ENCODE results near the gene SNX4. TPM values are rescaled to one million over a fixed set of nuclear protein-coding genes. Genes with fewer than 3 reads are reported as not detected.

SNX4 gene
- 43.6 and 47.3 TPM in 2 replicates for total RNA-seq (2021)
- Bru-seq, nascent RNA = percentile 82 among the genes with signal in this experiment
- percentile 83 among the genes with signal in this experiment for BruChase-seq, experiment 1, labeled RNA remaining after a 2-hour chase
- BruChase-seq, experiment 2, labeled RNA remaining after a 6-hour chase = percentile 85 among the genes with signal in this experiment
- long read RNA-seq, transcript SNX4-201 (14 exons, 2,513 nt) = major isoform, 127 of 167 reads
- long read RNA-seq, partial matches to known transcripts = 15 of 167 reads
- long read RNA-seq, other reads (novel, unspliced or antisense) = 23 of 167 reads

DNA sequence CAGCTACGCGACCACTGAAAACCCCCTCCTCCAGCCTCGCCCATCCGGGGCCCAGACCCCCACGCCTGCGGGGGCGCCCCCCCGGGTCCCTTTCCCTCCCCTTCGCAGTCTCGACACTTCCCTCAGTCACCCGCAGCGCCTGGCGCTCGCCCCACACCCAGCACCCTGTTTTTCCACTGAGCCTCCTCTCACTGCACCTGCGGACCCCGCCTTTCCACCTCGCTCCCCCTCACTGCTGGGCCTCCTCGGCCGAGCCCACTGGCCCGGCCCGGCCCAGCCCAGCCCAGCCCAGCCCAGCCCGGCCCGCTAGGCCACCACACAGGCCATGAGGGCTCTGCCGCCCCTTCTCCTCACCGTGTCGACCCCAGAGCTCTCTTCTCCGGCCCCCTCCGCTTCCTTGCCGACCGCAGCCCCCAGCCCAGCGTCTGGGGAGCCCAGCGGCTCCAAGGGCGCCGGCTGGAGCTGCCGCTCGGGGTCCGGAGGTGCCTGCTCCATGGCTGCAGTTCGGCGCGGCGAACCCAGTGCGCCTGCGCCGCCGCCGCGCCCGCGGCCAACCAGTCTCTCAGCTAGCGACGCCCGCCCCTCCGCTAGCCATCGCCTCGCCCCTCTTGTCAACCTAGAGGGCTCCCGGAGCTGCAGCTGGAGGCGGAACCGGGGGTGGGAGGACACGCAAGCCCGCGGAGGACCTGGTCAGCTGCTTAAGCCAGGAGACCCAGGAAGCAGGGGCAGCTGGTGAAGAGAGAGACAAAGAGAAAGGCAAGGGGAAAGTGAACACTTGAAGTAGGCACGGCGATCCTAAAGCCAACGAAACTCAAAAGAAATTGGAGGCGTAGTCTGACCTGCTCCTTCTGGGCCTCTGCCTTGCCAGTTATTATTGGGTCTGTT lies at the start of gene SNX4:
TSS of gene SNX4 (minus strand) at position 525 of the 885 bp plus-strand sequence. CDS start at position 495, 30 bp downstream.
- POLR2A ChIA-PET (ENCODE audit: low non-redundant PET) = no interaction called here
- no TSS peak for BruUV-seq (replicated peaks)
- Histone ChIP-seq H3K27ac (ENCODE audit: low read depth, low read length, poor library complexity, severe bottlenecking) (peak within 1 kb of the TSS; percentile 96), H3K4me1 (ENCODE audit: insufficient read depth, low read length, poor library complexity, severe bottlenecking) (peaks cover 7% of the 10 kb centered on the region), H3K4me3 (ENCODE audit: low read depth, low read length, poor library complexity, severe bottlenecking) (peak within 1 kb of the TSS; percentile 99), H3K9me3 (ENCODE audit: low read depth, low read length, poor library complexity, severe bottlenecking) (no peaks in the 10 kb centered on the region), H3K36me3 (ENCODE audit: insufficient read depth, low read length, poor library complexity, severe bottlenecking) (peaks cover 6% of the 10 kb centered on the region), H3K27me3 (replicated peaks; ENCODE audit: insufficient read depth, low read depth, low read length, poor library complexity) (no peaks in the 10 kb centered on the region)
- intact Hi-C loops (cut with micrococcal nuclease; ENCODE audit: unreplicated experiment) = no loop called here
- no peak for TF ChIP-seq EZH2 (IDR thresholded peaks at IDR 0.05; ENCODE audit: borderline replicate concordance, low read depth, low read length, poor library complexity, severe bottlenecking)
- TF ChIP-seq, protein P1, sequence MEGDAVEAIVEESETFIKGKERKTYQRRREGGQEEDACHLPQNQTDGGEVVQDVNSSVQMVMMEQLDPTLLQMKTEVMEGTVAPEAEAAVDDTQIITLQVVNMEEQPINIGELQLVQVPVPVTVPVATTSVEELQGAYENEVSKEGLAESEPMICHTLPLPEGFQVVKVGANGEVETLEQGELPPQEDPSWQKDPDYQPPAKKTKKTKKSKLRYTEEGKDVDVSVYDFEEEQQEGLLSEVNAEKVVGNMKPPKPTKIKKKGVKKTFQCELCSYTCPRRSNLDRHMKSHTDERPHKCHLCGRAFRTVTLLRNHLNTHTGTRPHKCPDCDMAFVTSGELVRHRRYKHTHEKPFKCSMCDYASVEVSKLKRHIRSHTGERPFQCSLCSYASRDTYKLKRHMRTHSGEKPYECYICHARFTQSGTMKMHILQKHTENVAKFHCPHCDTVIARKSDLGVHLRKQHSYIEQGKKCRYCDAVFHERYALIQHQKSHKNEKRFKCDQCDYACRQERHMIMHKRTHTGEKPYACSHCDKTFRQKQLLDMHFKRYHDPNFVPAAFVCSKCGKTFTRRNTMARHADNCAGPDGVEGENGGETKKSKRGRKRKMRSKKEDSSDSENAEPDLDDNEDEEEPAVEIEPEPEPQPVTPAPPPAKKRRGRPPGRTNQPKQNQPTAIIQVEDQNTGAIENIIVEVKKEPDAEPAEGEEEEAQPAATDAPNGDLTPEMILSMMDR (conservative IDR thresholded peaks at IDR 0.05; ENCODE audit: low read depth, low read length) = no peak
- peak; percentile 93 for DNase-seq (ENCODE audit: low spot score)
- CTCF ChIA-PET = interaction anchor here (0.7 to 1.1 kb wide), 2 partner anchors 524 to 615 kb away, joined by 3 to 12 read pairs; no protein-coding TSS in a partner anchor

DNA sequence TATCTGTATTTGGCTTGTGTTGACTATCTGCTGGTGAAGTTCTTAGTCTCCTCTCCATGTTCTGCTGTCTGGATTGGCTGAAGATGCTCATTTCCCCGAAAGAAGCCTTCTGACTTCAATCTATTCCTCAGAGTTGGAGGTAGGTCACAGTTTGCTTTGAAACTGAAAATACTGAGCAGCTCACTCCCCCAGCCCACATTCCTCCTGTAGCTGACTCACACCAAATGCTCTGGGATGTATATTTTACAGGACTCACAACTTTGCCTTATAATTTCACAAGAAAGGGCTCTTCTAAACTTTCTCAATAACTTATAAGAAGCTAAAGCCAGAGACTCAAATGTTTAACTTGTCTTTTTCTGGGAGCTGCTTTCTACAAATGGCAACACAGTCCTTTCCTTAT lies 36.3 kb upstream of the SNX4 start:
- DNase-seq (ENCODE audit: low spot score) = no peak
- no peak for TF ChIP-seq EZH2 (IDR thresholded peaks at IDR 0.05; ENCODE audit: borderline replicate concordance, low read depth, low read length, poor library complexity, severe bottlenecking)
- TF ChIP-seq, protein P1 (conservative IDR thresholded peaks at IDR 0.05; ENCODE audit: low read depth, low read length) = no peak
- H3K4me3 ChIP-seq (ENCODE audit: low read depth, low read length, poor library complexity, severe bottlenecking) = no peak overlapping the region
- H3K9me3 ChIP-seq (ENCODE audit: low read depth, low read length, poor library complexity, severe bottlenecking) = no peaks in the 10 kb centered on the region
- CTCF ChIA-PET = no interaction called here
- no peaks in the 10 kb centered on the region for H3K4me1 ChIP-seq (ENCODE audit: insufficient read depth, low read length, poor library complexity, severe bottlenecking)
- POLR2A ChIA-PET (ENCODE audit: low non-redundant PET) = no interaction called here
- H3K27ac ChIP-seq (ENCODE audit: low read depth, low read length, poor library complexity, severe bottlenecking) = no peak overlapping the region
- BruUV-seq (replicated peaks) = no TSS peak
- H3K27me3 ChIP-seq (replicated peaks; ENCODE audit: insufficient read depth, low read depth, low read length, poor library complexity) = no peaks in the 10 kb centered on the region
- intact Hi-C loops (cut with micrococcal nuclease; ENCODE audit: unreplicated experiment) = no loop called here
- H3K36me3 ChIP-seq (ENCODE audit: insufficient read depth, low read length, poor library complexity, severe bottlenecking) = peaks cover 22% of the 10 kb centered on the region

DNA sequence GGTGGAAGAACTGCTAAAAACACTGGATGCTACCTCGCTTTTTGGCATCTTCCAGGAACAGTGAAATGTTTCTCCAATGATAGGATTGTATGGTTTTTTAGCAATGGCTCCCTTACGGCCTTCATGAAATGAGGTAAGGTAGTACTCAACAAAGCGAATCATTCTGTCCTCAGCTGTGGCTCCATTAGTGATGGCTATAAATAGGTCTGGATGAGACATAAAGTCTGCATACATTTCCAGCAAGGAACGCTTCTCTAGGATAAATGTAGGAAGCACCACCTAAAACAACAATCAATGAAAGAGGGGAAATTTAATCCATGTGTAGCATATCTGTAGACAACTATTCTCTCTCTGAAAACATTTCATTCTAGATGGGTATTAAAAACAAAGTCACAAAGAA lies 32.4 kb upstream of the SNX4 start:
- Histone ChIP-seq H3K9me3 (ENCODE audit: low read depth, low read length, poor library complexity, severe bottlenecking) (no peaks in the 10 kb centered on the region), H3K36me3 (ENCODE audit: insufficient read depth, low read length, poor library complexity, severe bottlenecking) (peaks cover 15% of the 10 kb centered on the region), H3K4me3 (ENCODE audit: low read depth, low read length, poor library complexity, severe bottlenecking) (no peak overlapping the region), H3K27ac (ENCODE audit: low read depth, low read length, poor library complexity, severe bottlenecking) (no peak overlapping the region), H3K27me3 (replicated peaks; ENCODE audit: insufficient read depth, low read depth, low read length, poor library complexity) (no peaks in the 10 kb centered on the region), H3K4me1 (ENCODE audit: insufficient read depth, low read length, poor library complexity, severe bottlenecking) (no peaks in the 10 kb centered on the region)
- intact Hi-C loops (cut with micrococcal nuclease; ENCODE audit: unreplicated experiment) = no loop called here
- ChIA-PET CTCF (no interaction called here), POLR2A (ENCODE audit: low non-redundant PET) (no interaction called here)
- DNase-seq (ENCODE audit: low spot score) = no peak
- no peak for TF ChIP-seq EZH2 (IDR thresholded peaks at IDR 0.05; ENCODE audit: borderline replicate concordance, low read depth, low read length, poor library complexity, severe bottlenecking)
- TF ChIP-seq, protein P1 (conservative IDR thresholded peaks at IDR 0.05; ENCODE audit: low read depth, low read length) = no peak
- BruUV-seq (replicated peaks) = no TSS peak
